H4 (cell line): ENCODE data around the gene SPINK13. TPM values are rescaled to one million over a fixed set of nuclear protein-coding genes. Genes with fewer than 3 reads are reported as not detected.
"Not testable (repeated sequence)": the region's sequence is repeated elsewhere in the genome, so short reads cannot be mapped to it uniquely, and the experiment has no call there.

ENCODE experiments used
- DNase-seq: peaks from one replicate; pipeline ENCODE4 v3.0.0-alpha.2; 2015; ENCODE audit warnings: low spot score
- total RNA-seq: library from RNA; depleted of rRNA; stranded (reverse); fragments of >200 nt; shearing (Covaris generic); gene quantifications from 2 replicates; pipeline ENCODE4 v1.2.3, GENCODE V29; 2014; rRNA removed

The SPINK13 gene
- not detected in 2 replicates for total RNA-seq

- DNase-seq = peak; percentile 68
Observed at GRCh38 chr5:148268566-148268965, at the start of gene SPINK13. TSS of gene SPINK13 (plus strand) at chr5:148268794. CDS start at chr5:148270073, 1,279 bp downstream.

- no peak for DNase-seq
Observed at GRCh38 chr5:148221508-148221907, 47.1 kb upstream of the SPINK13 start.

GRCh38 chr5:148224117-148224742, 44.4 kb upstream of the SPINK13 start:
- no peak for DNase-seq

GRCh38 chr5:148228392-148228984, 40.1 kb upstream of the SPINK13 start:
- DNase-seq = no peak

GRCh38 chr5:148229840-148230239, 38.8 kb upstream of the SPINK13 start:
- DNase-seq = no peak

- no peak for DNase-seq
Observed at GRCh38 chr5:148230240-148230639, 38.4 kb upstream of the SPINK13 start.

- no peak for DNase-seq
Observed at GRCh38 chr5:148237785-148238417, 30.7 kb upstream of the SPINK13 start.

GRCh38 chr5:148238418-148238794, 30.2 kb upstream of the SPINK13 start, which contains the start of gene MARCOL:
TSS of gene MARCOL (plus strand) at chr5:148238525. CDS start at chr5:148238598, 73 bp downstream.
- DNase-seq = no peak

GRCh38 chr5:148248894-148249293, 19.7 kb upstream of the SPINK13 start:
- DNase-seq = no peak

- DNase-seq = no peak
Observed at GRCh38 chr5:148255456-148255855, 13.1 kb upstream of the SPINK13 start.

- no peak for DNase-seq
Observed at GRCh38 chr5:148259288-148259687, 9.3 kb upstream of the SPINK13 start.

- DNase-seq = no peak
Observed at GRCh38 chr5:148261221-148261620, 7.4 kb upstream of the SPINK13 start.

GRCh38 chr5:148267962-148268361, 632 bp upstream of the SPINK13 start:
- no peak for DNase-seq

GRCh38 chr5:148275129-148275528, 6.5 kb downstream of the SPINK13 start:
- not testable (repeated sequence) for DNase-seq

GRCh38 chr5:148280893-148281292, 12.3 kb downstream of the SPINK13 start:
- DNase-seq = not testable (repeated sequence)

GRCh38 chr5:148281336-148281735, 12.7 kb downstream of the SPINK13 start:
- DNase-seq = not testable (repeated sequence)

- DNase-seq = no peak
Observed at GRCh38 chr5:148290271-148291195, 21.9 kb downstream of the SPINK13 start.

GRCh38 chr5:148297731-148298130, 29.1 kb downstream of the SPINK13 start:
- DNase-seq = no peak

- no peak for DNase-seq
Observed at GRCh38 chr5:148306446-148306845, 37.9 kb downstream of the SPINK13 start.

GRCh38 chr5:148309019-148309418, 40.4 kb downstream of the SPINK13 start:
- DNase-seq = no peak

GRCh38 chr5:148309746-148310145, 41.2 kb downstream of the SPINK13 start:
- DNase-seq = no peak

GRCh38 chr5:148311484-148311883, 42.9 kb downstream of the SPINK13 start:
- no peak for DNase-seq
